ENCODE measurements around the gene ARFGAP1.

ARFGAP1 gene

GRCh38 chr20:63261060-63261794, 11.4 kb upstream of the ARFGAP1 start:
- TF ChIP-seq CTCF (IDR thresholded peaks at IDR 0.05; ENCODE audit: low read depth, low read length), result no peak
- H3K4me3 ChIP-seq (ENCODE audit: low read depth, low read length), result no peak overlapping the region

- no peak overlapping the region for H3K4me3 ChIP-seq (ENCODE audit: low read depth, low read length)
Measured at GRCh38 chr20:63261795-63262528, 10.7 kb upstream of the ARFGAP1 start.

GRCh38 chr20:63262836-63263235, 9.8 kb upstream of the ARFGAP1 start:
- H3K4me3 ChIP-seq (ENCODE audit: low read depth, low read length), result no peak overlapping the region
- TF ChIP-seq CTCF (IDR thresholded peaks at IDR 0.05; ENCODE audit: low read depth, low read length), result no peak

More at GRCh38 chr20:63261795-63262528, 10.7 kb upstream of the ARFGAP1 start:
- TF ChIP-seq CTCF (IDR thresholded peaks at IDR 0.05; ENCODE audit: low read depth, low read length), result no peak

- TF ChIP-seq CTCF (IDR thresholded peaks at IDR 0.05; ENCODE audit: low read depth, low read length), result no peak
- H3K4me3 ChIP-seq (ENCODE audit: low read depth, low read length), result no peak overlapping the region
Measured at GRCh38 chr20:63264000-63264399, 8.6 kb upstream of the ARFGAP1 start.

GRCh38 chr20:63264519-63264918, 8.1 kb upstream of the ARFGAP1 start:
- H3K4me3 ChIP-seq (ENCODE audit: low read depth, low read length), result no peak overlapping the region
- no peak for TF ChIP-seq CTCF (IDR thresholded peaks at IDR 0.05; ENCODE audit: low read depth, low read length)

GRCh38 chr20:63265891-63266515, 6.6 kb upstream of the ARFGAP1 start:
- TF ChIP-seq CTCF (IDR thresholded peaks at IDR 0.05; ENCODE audit: low read depth, low read length), result no peak
- no peak overlapping the region for H3K4me3 ChIP-seq (ENCODE audit: low read depth, low read length)

GRCh38 chr20:63267691-63268090, 4.9 kb upstream of the ARFGAP1 start:
- no peak for TF ChIP-seq CTCF (IDR thresholded peaks at IDR 0.05; ENCODE audit: low read depth, low read length)
- H3K4me3 ChIP-seq (ENCODE audit: low read depth, low read length), result no peak overlapping the region
